ENCODE measurements around the gene ASIC3.

The ASIC3 gene

GRCh38 chr7:151047976-151048815, at the start of gene ASIC3:
ASIC3 (plus strand) TSS chr7:151048531; CDS start chr7:151048886, 355 bp downstream.
- no peaks in the 10 kb centered on the region for H3K79me2 ChIP-seq (ENCODE audit: control insufficient read depth, insufficient read depth, low read length, unreplicated experiment)
- no peaks in the 10 kb centered on the region for H3K36me3 ChIP-seq (ENCODE audit: insufficient read depth, low read length)
- H3K27ac ChIP-seq (ENCODE audit: low read depth, low read length), result no peak within 1 kb of the TSS
- no peak within 1 kb of the TSS for H3K4me3 ChIP-seq (ENCODE audit: low read depth, low read length)
- no peak within 1 kb of the TSS for H2AFZ ChIP-seq (ENCODE audit: low read length, unreplicated experiment)
- peaks cover 4% of the 10 kb centered on the region; the same call in 1 of the 2 replicates for H3K27me3 ChIP-seq (ENCODE audit: insufficient read depth, low read length)
- peaks cover 13% of the 10 kb centered on the region for H3K4me1 ChIP-seq (ENCODE audit: control insufficient read depth, insufficient read depth, low read length, unreplicated experiment)

DNA sequence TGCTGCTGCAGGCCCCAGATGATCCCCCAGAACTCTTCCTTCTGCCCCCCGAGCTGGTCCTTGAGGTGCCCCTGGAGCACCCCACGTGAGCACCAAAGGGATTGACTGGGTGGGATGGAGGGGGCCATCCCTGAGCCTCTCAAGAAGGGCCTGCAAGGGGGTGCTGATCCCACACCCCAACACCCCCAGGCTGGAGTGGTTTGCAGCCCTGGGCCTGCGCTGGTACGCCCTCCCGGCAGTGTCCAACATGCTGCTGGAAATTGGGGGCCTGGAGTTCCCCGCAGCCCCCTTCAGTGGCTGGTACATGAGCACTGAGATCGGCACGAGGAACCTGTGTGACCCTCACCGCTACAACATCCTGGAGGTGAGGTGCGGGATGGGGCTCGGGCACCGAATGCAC, 49.3 kb upstream of the ASIC3 start:
- H3K79me2 ChIP-seq (ENCODE audit: control insufficient read depth, insufficient read depth, low read length, unreplicated experiment), result no peaks in the 10 kb centered on the region
- H2AFZ ChIP-seq (ENCODE audit: low read length, unreplicated experiment), result no peak overlapping the region
- no peak overlapping the region for H3K27ac ChIP-seq (ENCODE audit: low read depth, low read length)
- no peaks in the 10 kb centered on the region for H3K36me3 ChIP-seq (ENCODE audit: insufficient read depth, low read length)
- no peaks in the 10 kb centered on the region for H3K4me1 ChIP-seq (ENCODE audit: control insufficient read depth, insufficient read depth, low read length, unreplicated experiment)
- peaks cover 4% of the 10 kb centered on the region; the same call in 1 of the 2 replicates for H3K27me3 ChIP-seq (ENCODE audit: insufficient read depth, low read length)
- no peak overlapping the region for H3K4me3 ChIP-seq (ENCODE audit: low read depth, low read length)

GRCh38 chr7:150999497-151000230, 48.7 kb upstream of the ASIC3 start:
- Histone ChIP-seq H3K27ac (ENCODE audit: low read depth, low read length) (no peak overlapping the region), H3K79me2 (ENCODE audit: control insufficient read depth, insufficient read depth, low read length, unreplicated experiment) (no peaks in the 10 kb centered on the region), H3K36me3 (ENCODE audit: insufficient read depth, low read length) (no peaks in the 10 kb centered on the region), H3K4me3 (ENCODE audit: low read depth, low read length) (no peak overlapping the region), H2AFZ (ENCODE audit: low read length, unreplicated experiment) (no peak overlapping the region), H3K4me1 (ENCODE audit: control insufficient read depth, insufficient read depth, low read length, unreplicated experiment) (no peaks in the 10 kb centered on the region), H3K27me3 (ENCODE audit: insufficient read depth, low read length) (peaks cover 4% of the 10 kb centered on the region; the same call in 1 of the 2 replicates)

DNA sequence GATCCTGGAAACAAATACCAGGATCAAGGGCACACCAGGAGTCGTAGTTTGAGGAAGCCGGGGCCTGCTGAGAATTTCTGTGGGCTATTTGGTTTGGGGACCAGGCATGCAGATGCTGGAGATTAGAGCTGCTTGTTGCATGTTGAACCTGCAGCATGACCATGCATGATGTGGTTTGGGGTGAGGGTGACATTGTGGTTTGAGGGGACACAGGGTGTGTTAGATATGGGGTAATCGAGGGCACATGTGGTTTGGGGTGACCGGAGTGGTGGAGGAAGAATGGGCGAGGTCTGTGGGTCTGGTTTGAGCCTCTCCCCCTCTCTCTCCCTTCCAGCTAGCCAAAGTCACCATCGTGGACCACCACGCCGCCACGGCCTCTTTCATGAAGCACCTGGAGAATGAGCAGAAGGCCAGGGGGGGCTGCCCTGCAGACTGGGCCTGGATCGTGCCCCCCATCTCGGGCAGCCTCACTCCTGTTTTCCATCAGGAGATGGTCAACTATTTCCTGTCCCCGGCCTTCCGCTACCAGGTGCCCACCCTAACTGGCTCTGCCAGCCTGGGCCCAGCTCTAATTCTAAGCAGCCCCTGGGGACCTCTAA, 47.3 kb upstream of the ASIC3 start:
- no peaks in the 10 kb centered on the region for H3K4me1 ChIP-seq (ENCODE audit: control insufficient read depth, insufficient read depth, low read length, unreplicated experiment)
- no peak overlapping the region for H3K4me3 ChIP-seq (ENCODE audit: low read depth, low read length)
- no peaks in the 10 kb centered on the region for H3K79me2 ChIP-seq (ENCODE audit: control insufficient read depth, insufficient read depth, low read length, unreplicated experiment)
- H2AFZ ChIP-seq (ENCODE audit: low read length, unreplicated experiment), result no peak overlapping the region
- no peaks in the 10 kb centered on the region for H3K36me3 ChIP-seq (ENCODE audit: insufficient read depth, low read length)
- H3K27ac ChIP-seq (ENCODE audit: low read depth, low read length), result no peak overlapping the region
- H3K27me3 ChIP-seq (ENCODE audit: insufficient read depth, low read length), result peaks cover 6% of the 10 kb centered on the region; the same call in 1 of the 2 replicates

- Histone ChIP-seq H3K27me3 (ENCODE audit: insufficient read depth, low read length) (peaks cover 6% of the 10 kb centered on the region; the same call in 1 of the 2 replicates), H3K4me3 (ENCODE audit: low read depth, low read length) (no peak overlapping the region)
Observed at GRCh38 chr7:151001546-151001945, 46.8 kb upstream of the ASIC3 start.

GRCh38 chr7:151003572-151003971, 44.8 kb upstream of the ASIC3 start:
- H3K79me2 ChIP-seq (ENCODE audit: control insufficient read depth, insufficient read depth, low read length, unreplicated experiment), result no peaks in the 10 kb centered on the region
- H3K4me3 ChIP-seq (ENCODE audit: low read depth, low read length), result no peak overlapping the region
- no peak overlapping the region for H2AFZ ChIP-seq (ENCODE audit: low read length, unreplicated experiment)
- no peak overlapping the region for H3K27ac ChIP-seq (ENCODE audit: low read depth, low read length)
- peaks cover 6% of the 10 kb centered on the region; the same call in 1 of the 2 replicates for H3K27me3 ChIP-seq (ENCODE audit: insufficient read depth, low read length)
- no peaks in the 10 kb centered on the region for H3K4me1 ChIP-seq (ENCODE audit: control insufficient read depth, insufficient read depth, low read length, unreplicated experiment)
- H3K36me3 ChIP-seq (ENCODE audit: insufficient read depth, low read length), result no peaks in the 10 kb centered on the region

More at GRCh38 chr7:151001546-151001945, 46.8 kb upstream of the ASIC3 start:
- H3K27ac ChIP-seq (ENCODE audit: low read depth, low read length), result no peak overlapping the region
- H3K79me2 ChIP-seq (ENCODE audit: control insufficient read depth, insufficient read depth, low read length, unreplicated experiment), result no peaks in the 10 kb centered on the region
- H3K4me1 ChIP-seq (ENCODE audit: control insufficient read depth, insufficient read depth, low read length, unreplicated experiment), result no peaks in the 10 kb centered on the region
- H3K36me3 ChIP-seq (ENCODE audit: insufficient read depth, low read length), result no peaks in the 10 kb centered on the region
- no peak overlapping the region for H2AFZ ChIP-seq (ENCODE audit: low read length, unreplicated experiment)

GRCh38 chr7:151005566-151005965, 42.8 kb upstream of the ASIC3 start:
- peaks cover 6% of the 10 kb centered on the region; the same call in 1 of the 2 replicates for H3K27me3 ChIP-seq (ENCODE audit: insufficient read depth, low read length)
- H3K79me2 ChIP-seq (ENCODE audit: control insufficient read depth, insufficient read depth, low read length, unreplicated experiment), result no peaks in the 10 kb centered on the region
- no peak overlapping the region for H3K27ac ChIP-seq (ENCODE audit: low read depth, low read length)
- H3K36me3 ChIP-seq (ENCODE audit: insufficient read depth, low read length), result no peaks in the 10 kb centered on the region
- peaks cover 4% of the 10 kb centered on the region for H3K4me1 ChIP-seq (ENCODE audit: control insufficient read depth, insufficient read depth, low read length, unreplicated experiment)
- H3K4me3 ChIP-seq (ENCODE audit: low read depth, low read length), result no peak overlapping the region
- H2AFZ ChIP-seq (ENCODE audit: low read length, unreplicated experiment), result no peak overlapping the region

DNA sequence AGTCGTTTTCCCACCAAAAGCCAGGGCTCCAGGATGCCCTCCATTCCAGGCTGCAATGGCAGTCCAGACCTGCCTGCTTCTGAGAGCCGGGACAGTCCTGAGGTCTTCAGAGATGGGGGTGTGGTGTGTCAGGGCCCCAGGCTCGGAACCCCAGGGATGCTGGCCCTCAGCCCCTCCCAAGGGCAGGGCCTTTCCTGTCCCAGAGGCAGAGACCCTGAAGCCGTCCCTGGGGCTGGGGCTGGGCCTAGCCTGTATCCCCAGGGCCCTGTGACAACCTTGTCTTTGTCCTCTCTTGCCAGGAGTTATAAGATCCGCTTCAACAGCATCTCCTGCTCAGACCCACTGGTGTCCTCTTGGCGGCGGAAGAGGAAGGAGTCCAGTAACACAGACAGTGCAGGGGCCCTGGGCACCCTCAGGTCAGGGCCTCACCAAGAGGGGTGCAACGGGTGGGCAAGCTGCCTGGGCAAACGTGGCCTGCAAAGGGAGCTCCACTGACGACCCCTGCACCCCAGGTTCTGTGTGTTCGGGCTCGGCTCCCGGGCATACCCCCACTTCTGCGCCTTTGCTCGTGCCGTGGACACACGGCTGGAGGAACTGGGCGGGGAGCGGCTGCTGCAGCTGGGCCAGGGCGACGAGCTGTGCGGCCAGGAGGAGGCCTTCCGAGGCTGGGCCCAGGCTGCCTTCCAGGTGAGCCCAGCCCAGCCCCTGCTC, 41.6 kb upstream of the ASIC3 start:
- H3K4me3 ChIP-seq (ENCODE audit: low read depth, low read length), result no peak overlapping the region
- H3K79me2 ChIP-seq (ENCODE audit: control insufficient read depth, insufficient read depth, low read length, unreplicated experiment), result no peaks in the 10 kb centered on the region
- no peak overlapping the region for H2AFZ ChIP-seq (ENCODE audit: low read length, unreplicated experiment)
- H3K27ac ChIP-seq (ENCODE audit: low read depth, low read length), result no peak overlapping the region
- H3K4me1 ChIP-seq (ENCODE audit: control insufficient read depth, insufficient read depth, low read length, unreplicated experiment), result peaks cover 4% of the 10 kb centered on the region
- H3K27me3 ChIP-seq (ENCODE audit: insufficient read depth, low read length), result peaks cover 6% of the 10 kb centered on the region; the same call in 1 of the 2 replicates
- H3K36me3 ChIP-seq (ENCODE audit: insufficient read depth, low read length), result no peaks in the 10 kb centered on the region

- Histone ChIP-seq H3K36me3 (ENCODE audit: insufficient read depth, low read length) (no peaks in the 10 kb centered on the region), H3K27me3 (ENCODE audit: insufficient read depth, low read length) (peaks cover 6% of the 10 kb centered on the region; the same call in 1 of the 2 replicates), H3K4me1 (ENCODE audit: control insufficient read depth, insufficient read depth, low read length, unreplicated experiment) (peaks cover 8% of the 10 kb centered on the region), H2AFZ (ENCODE audit: low read length, unreplicated experiment) (no peak overlapping the region), H3K27ac (ENCODE audit: low read depth, low read length) (no peak overlapping the region), H3K79me2 (ENCODE audit: control insufficient read depth, insufficient read depth, low read length, unreplicated experiment) (no peaks in the 10 kb centered on the region), H3K4me3 (ENCODE audit: low read depth, low read length) (no peak overlapping the region)
Observed at GRCh38 chr7:151007469-151007898, 40.8 kb upstream of the ASIC3 start.

- peaks cover 11% of the 10 kb centered on the region for H3K4me1 ChIP-seq (ENCODE audit: control insufficient read depth, insufficient read depth, low read length, unreplicated experiment)
- no peaks in the 10 kb centered on the region for H3K36me3 ChIP-seq (ENCODE audit: insufficient read depth, low read length)
- peaks cover 6% of the 10 kb centered on the region; the same call in 1 of the 2 replicates for H3K27me3 ChIP-seq (ENCODE audit: insufficient read depth, low read length)
- no peak overlapping the region for H2AFZ ChIP-seq (ENCODE audit: low read length, unreplicated experiment)
- no peaks in the 10 kb centered on the region for H3K79me2 ChIP-seq (ENCODE audit: control insufficient read depth, insufficient read depth, low read length, unreplicated experiment)
- no peak overlapping the region for H3K27ac ChIP-seq (ENCODE audit: low read depth, low read length)
- peak overlapping the region; percentile 51 for H3K4me3 ChIP-seq (ENCODE audit: low read depth, low read length)
Observed at GRCh38 chr7:151008143-151008510, 40.2 kb upstream of the ASIC3 start.

All from ACC112 (cell line).